ENCODE data around the gene STIM1.
A peak's percentile ranks its signal among the peaks of the same experiment; 100 is the strongest.

The STIM1 gene

DNA sequence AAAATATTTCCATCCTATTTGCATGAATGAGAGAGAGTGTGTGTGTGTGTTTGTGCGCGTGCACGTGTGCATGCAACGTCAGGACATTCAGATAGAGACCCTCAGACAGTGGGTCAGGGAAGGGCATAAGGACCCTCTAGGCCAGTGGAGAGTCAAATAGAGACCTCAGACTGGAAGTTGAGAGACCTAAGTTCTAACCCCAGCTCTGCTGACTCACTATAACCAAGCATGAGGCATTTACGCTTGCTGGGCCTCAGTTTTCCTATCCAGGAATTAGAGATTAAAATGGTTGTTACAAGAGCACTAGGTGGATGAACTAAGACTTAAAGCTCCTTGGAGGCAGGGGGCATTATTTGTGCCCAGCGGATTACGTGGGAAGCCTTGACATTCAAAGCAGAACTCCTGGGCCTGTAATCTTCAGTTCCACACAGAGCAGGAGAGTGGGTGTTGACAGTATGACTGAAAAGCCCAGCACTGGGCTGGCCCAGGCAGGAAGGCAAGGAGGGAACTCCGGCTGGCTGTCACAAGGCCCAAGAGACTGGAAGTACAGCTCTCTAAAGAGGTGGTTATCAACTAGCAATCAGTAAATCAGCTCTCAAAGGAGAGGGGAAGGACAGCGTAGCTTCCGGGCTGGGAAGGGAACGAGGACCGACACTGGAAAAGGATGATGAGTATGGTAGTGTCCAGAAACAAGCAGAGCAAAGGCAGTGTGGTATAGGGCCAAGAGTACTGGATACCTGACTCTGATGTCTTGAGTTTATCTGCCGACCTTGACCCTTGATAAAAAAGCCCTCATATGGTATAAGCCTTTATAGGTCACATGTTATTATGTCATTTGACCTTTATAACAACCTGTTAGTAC is 23.9 kb upstream of the STIM1 start:
- no peak for DNase-seq

GRCh38 chr11:3832816-3833215 is 22.6 kb upstream of the STIM1 start:
- DNase-seq = no peak

GRCh38 chr11:3833449-3833848 is 22.0 kb upstream of the STIM1 start:
- no peak for DNase-seq

- no peak for DNase-seq
Measured at GRCh38 chr11:3834349-3834663, 21.2 kb upstream of the STIM1 start.

DNA sequence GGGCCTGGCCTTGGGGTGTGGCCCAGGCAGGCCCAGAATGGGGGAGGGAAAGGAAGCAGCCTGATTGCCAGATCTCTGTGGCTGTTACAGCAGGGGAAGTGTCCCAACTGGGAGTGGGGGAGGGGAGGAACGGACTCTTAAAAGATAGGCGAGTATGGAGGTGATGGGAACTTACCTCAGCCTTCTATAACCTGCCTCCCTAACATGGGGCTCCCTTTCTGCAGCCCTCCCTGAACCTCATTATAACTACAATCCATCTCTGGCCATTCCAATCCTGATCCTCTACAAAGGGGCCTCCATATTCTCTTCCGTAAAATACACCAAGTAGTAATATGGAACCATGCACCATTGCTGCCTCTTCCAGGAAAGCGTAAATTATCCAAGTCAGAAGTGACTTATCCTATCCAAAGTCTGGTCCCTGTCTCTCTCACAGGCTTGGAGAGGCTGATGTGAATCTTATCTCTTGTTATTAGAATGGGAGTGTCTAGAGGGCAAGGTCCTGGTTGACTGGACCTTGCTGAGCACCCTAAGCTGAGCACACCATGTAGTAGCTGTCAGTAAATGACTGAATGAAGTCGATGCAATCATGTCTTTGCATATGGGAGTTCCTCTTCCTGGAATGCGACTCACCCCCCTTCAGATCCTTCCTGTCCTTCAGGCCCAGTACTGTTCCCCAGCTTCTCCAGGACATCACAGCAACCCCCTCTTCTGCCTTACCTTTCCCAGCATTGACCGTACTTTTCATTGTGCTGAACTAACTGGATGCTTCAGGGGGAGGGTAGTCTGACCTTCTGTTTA is 20.6 kb upstream of the STIM1 start:
- no peak for DNase-seq

DNA sequence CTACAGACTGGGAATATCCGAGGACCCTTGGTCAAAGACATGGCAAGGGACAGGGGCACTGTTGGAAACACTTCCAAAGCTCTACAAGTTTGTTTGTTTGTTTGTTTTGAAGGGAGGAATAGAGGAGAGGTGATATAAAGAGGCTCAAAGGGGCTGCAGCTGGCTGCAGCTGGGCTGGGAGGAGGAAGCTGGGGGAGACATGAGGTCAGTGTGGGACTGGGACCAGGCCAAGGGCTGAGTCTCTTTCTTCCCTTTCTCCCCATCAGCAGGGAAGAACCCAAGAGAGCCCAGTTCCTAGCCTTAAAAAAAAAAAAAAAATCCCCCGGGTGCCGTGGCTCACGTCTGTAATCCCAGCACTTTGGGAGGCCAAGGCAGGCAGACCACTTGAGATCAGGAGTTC is 19.7 kb upstream of the STIM1 start:
- DNase-seq = no peak

- no peak for DNase-seq
Measured at GRCh38 chr11:3836903-3837302, 18.6 kb upstream of the STIM1 start.

GRCh38 chr11:3837793-3838192 is 17.7 kb upstream of the STIM1 start:
- DNase-seq = no peak

- DNase-seq = no peak
Measured at GRCh38 chr11:3838504-3838903, 17.0 kb upstream of the STIM1 start.

GRCh38 chr11:3840004-3840869 is 15.2 kb upstream of the STIM1 start:
- DNase-seq = no peak

DNA sequence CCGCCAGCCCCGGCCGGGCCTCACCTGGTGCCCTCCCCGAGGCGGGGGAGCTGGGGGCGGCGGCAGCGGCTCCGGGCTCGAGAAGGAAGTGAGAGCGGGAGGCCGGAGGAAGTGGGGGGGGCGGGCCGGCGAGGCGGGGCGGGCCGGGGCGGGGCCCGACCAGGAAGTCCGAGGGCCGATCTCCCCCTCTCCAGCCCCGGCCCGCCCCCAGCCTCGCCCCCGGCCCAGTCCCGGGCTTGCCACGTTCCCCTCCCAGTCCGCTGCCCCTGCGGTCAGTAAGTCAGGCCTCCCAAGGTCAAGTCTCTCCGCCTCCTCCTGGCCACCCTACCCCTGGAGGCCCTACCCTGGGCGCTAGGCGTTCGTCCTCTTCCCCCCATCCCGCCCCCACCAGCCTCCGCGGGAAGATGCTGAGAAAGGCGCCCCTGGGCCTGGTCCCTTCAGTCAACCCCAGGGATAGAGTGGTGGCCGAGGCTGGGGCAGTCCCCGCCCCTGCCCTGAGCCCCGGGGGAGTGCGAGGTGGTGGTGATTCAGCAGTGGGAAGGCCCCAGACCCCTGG is 14.5 kb upstream of the STIM1 start, which contains the start of gene RHOG:
TSS of gene RHOG (minus strand) at position 90 of the 556 bp plus-strand sequence. CDS start 12,821 bp downstream, outside the sequence.
- peak; percentile 64 for DNase-seq

GRCh38 chr11:3841426-3842350 is 13.8 kb upstream of the STIM1 start:
- DNase-seq = peak; percentile 64

- no peak for DNase-seq
Measured at GRCh38 chr11:3843326-3843725, 12.1 kb upstream of the STIM1 start.

- no peak for DNase-seq
Measured at GRCh38 chr11:3845246-3845645, 10.2 kb upstream of the STIM1 start.

DNA sequence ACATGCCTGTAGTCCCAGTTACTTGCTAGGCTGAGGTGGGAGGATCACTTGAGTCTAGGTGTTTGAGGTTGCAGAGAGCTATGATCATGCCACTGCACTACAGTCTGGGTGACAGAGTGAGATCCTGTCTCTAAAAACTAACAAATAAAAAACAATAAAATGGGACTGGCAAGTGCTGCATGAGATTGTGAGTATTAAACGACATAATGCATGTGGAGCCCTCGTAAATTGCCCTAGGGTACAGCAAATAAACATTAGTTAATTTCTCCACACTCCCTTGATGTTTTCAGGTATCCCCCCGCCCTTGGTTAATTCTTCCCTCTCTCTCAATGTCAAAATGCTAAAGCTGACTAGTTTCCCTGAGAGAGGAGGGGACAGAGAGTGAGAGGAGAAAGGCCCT is 9.8 kb upstream of the STIM1 start:
- DNase-seq = no peak

GRCh38 chr11:3849297-3849874 is 6.1 kb upstream of the STIM1 start:
- DNase-seq = no peak

GRCh38 chr11:3853545-3853842 is 2.0 kb upstream of the STIM1 start:
- no peak for DNase-seq

- no peak for DNase-seq
Measured at GRCh38 chr11:3853899-3854659, 1.4 kb upstream of the STIM1 start.

- DNase-seq = no peak
Measured at GRCh38 chr11:3854660-3854976, 846 bp upstream of the STIM1 start.

GRCh38 chr11:3855808-3856491 is 486 bp downstream of the STIM1 start:
- DNase-seq = no peak
